IPS DF 6.9 (cell line): ENCODE measurements around the gene PLXNA1.

Experiments used
- DNase-seq: peaks from one replicate; pipeline ENCODE4 v3.0.0-alpha.2; 2013; ENCODE audit warnings: low read depth, low spot score
- H3K27ac ChIP-seq: one replicate; pipeline ENCODE4 v1.5.1; 2013; ENCODE audit warnings: low read length, control low read depth
- H3K27me3 ChIP-seq: 2 replicates; pipeline ENCODE4 v1.6.1; 2013; ENCODE audit warnings: mild to moderate bottlenecking, low read length; ENCODE audit not compliant: control insufficient read depth, insufficient read depth
- H3K36me3 ChIP-seq: 2 replicates; pipeline ENCODE4 v1.6.1; 2013; ENCODE audit warnings: low read length; ENCODE audit not compliant: control insufficient read depth, insufficient read depth
- H3K4me1 ChIP-seq: 2 replicates; pipeline ENCODE4 v1.6.1; 2013; ENCODE audit warnings: low read length; ENCODE audit not compliant: control insufficient read depth, insufficient read depth
- H3K4me3 ChIP-seq: 2 replicates; pipeline ENCODE4 v1.5.1; 2013; ENCODE audit warnings: mild to moderate bottlenecking, low read length
- H3K9me3 ChIP-seq: 2 replicates; pipeline ENCODE4 v1.6.1; 2013; ENCODE audit warnings: low read length, inconsistent platforms; ENCODE audit not compliant: control insufficient read depth, insufficient read depth
- whole genome bisulfite sequencing: extraction: QIAGEN DNeasy Blood & Tissue Kit; methylation state at CpG from one replicate; pipeline ENCODE4 v1.1.7; 2013; ENCODE audit warnings: mixed read lengths, missing lambda C conversion rate; ENCODE audit not compliant: insufficient read length, insufficient coverage; 5-methylcytosine and 5-hydroxymethylcytosine counted together

The PLXNA1 gene

GRCh38 chr3:127018306-127018828 lies 35.5 kb downstream of the PLXNA1 start:
- no peaks in the 10 kb centered on the region for H3K4me1 ChIP-seq
- WGBS: no CpG with 5 or more reads among the region's 20 CpGs
- H3K36me3 ChIP-seq: peaks cover 64% of the 10 kb centered on the region
- H3K4me3 ChIP-seq: no peak overlapping the region
- DNase-seq: no peak
- no peaks in the 10 kb centered on the region for H3K27me3 ChIP-seq
- H3K9me3 ChIP-seq: no peaks in the 10 kb centered on the region
- no peak overlapping the region for H3K27ac ChIP-seq

GRCh38 chr3:127019449-127019848 lies 36.5 kb downstream of the PLXNA1 start:
- H3K4me1 ChIP-seq: no peaks in the 10 kb centered on the region
- no peaks in the 10 kb centered on the region for H3K27me3 ChIP-seq
- no peak overlapping the region for H3K4me3 ChIP-seq
- H3K36me3 ChIP-seq: peaks cover 60% of the 10 kb centered on the region
- no peak for DNase-seq
- WGBS: no CpG with 5 or more reads among the region's 8 CpGs
- H3K9me3 ChIP-seq: no peaks in the 10 kb centered on the region
- no peak overlapping the region for H3K27ac ChIP-seq

GRCh38 chr3:127020543-127020942 lies 37.6 kb downstream of the PLXNA1 start:
- H3K27me3 ChIP-seq: no peaks in the 10 kb centered on the region
- no peaks in the 10 kb centered on the region for H3K4me1 ChIP-seq
- no peak for DNase-seq
- H3K4me3 ChIP-seq: no peak overlapping the region
- H3K9me3 ChIP-seq: no peaks in the 10 kb centered on the region
- peaks cover 57% of the 10 kb centered on the region for H3K36me3 ChIP-seq
- H3K27ac ChIP-seq: no peak overlapping the region
- no CpG with 5 or more reads among the region's 13 CpGs for WGBS

- peaks cover 47% of the 10 kb centered on the region for H3K36me3 ChIP-seq
- no CpG with 5 or more reads among the region's 7 CpGs for WGBS
- no peak for DNase-seq
Observed at GRCh38 chr3:127022849-127023248, 39.9 kb downstream of the PLXNA1 start.

GRCh38 chr3:127025456-127025855 lies 42.5 kb downstream of the PLXNA1 start:
- H3K9me3 ChIP-seq: no peaks in the 10 kb centered on the region
- peaks cover 54% of the 10 kb centered on the region for H3K36me3 ChIP-seq
- no peak for DNase-seq
- no peak overlapping the region for H3K27ac ChIP-seq
- H3K27me3 ChIP-seq: no peaks in the 10 kb centered on the region
- no CpG with 5 or more reads among the region's 3 CpGs for WGBS
- no peak overlapping the region for H3K4me3 ChIP-seq
- H3K4me1 ChIP-seq: no peaks in the 10 kb centered on the region

More at GRCh38 chr3:127022849-127023248, 39.9 kb downstream of the PLXNA1 start:
- H3K9me3 ChIP-seq: no peaks in the 10 kb centered on the region
- no peak overlapping the region for H3K27ac ChIP-seq
- H3K4me3 ChIP-seq: no peak overlapping the region
- H3K27me3 ChIP-seq: no peaks in the 10 kb centered on the region
- no peaks in the 10 kb centered on the region for H3K4me1 ChIP-seq

- Histone ChIP-seq H3K4me1 (no peaks in the 10 kb centered on the region), H3K27ac (no peak overlapping the region), H3K36me3 (peaks cover 52% of the 10 kb centered on the region), H3K4me3 (no peak overlapping the region), H3K9me3 (no peaks in the 10 kb centered on the region), H3K27me3 (no peaks in the 10 kb centered on the region)
- WGBS: no CpG with 5 or more reads among the region's 5 CpGs
- no peak for DNase-seq
Observed at GRCh38 chr3:127026036-127026435, 43.1 kb downstream of the PLXNA1 start.

- no peaks in the 10 kb centered on the region for H3K4me1 ChIP-seq
- no peaks in the 10 kb centered on the region for H3K27me3 ChIP-seq
- DNase-seq: no peak
- H3K36me3 ChIP-seq: peaks cover 51% of the 10 kb centered on the region
- no peak overlapping the region for H3K4me3 ChIP-seq
- no peaks in the 10 kb centered on the region for H3K9me3 ChIP-seq
- no CpG with 5 or more reads among the region's 7 CpGs for WGBS
- H3K27ac ChIP-seq: no peak overlapping the region
Observed at GRCh38 chr3:127026661-127027060, 43.7 kb downstream of the PLXNA1 start.

GRCh38 chr3:127027061-127027735 lies 44.3 kb downstream of the PLXNA1 start:
- no peaks in the 10 kb centered on the region for H3K9me3 ChIP-seq
- no peak overlapping the region for H3K4me3 ChIP-seq
- no peak for DNase-seq
- H3K27ac ChIP-seq: no peak overlapping the region
- peaks cover 51% of the 10 kb centered on the region for H3K36me3 ChIP-seq
- H3K4me1 ChIP-seq: no peaks in the 10 kb centered on the region
- WGBS: no CpG with 5 or more reads among the region's 21 CpGs
- H3K27me3 ChIP-seq: no peaks in the 10 kb centered on the region

- Histone ChIP-seq H3K36me3 (peaks cover 52% of the 10 kb centered on the region), H3K9me3 (no peaks in the 10 kb centered on the region), H3K27me3 (no peaks in the 10 kb centered on the region), H3K4me1 (no peaks in the 10 kb centered on the region), H3K27ac (no peak overlapping the region), H3K4me3 (no peak overlapping the region)
- WGBS: no CpG with 5 or more reads among the region's 29 CpGs
- DNase-seq: no peak
Observed at GRCh38 chr3:127027811-127028548, 45.1 kb downstream of the PLXNA1 start.

GRCh38 chr3:127028781-127029657 lies 46.1 kb downstream of the PLXNA1 start:
- no peaks in the 10 kb centered on the region for H3K27me3 ChIP-seq
- no CpG with 5 or more reads among the region's 30 CpGs for WGBS

More at GRCh38 chr3:127028781-127029657, 46.1 kb downstream of the PLXNA1 start:
- no peak for DNase-seq
- H3K9me3 ChIP-seq: no peaks in the 10 kb centered on the region
- H3K4me3 ChIP-seq: no peak overlapping the region
- peaks cover 58% of the 10 kb centered on the region for H3K36me3 ChIP-seq
- H3K27ac ChIP-seq: no peak overlapping the region
- no peaks in the 10 kb centered on the region; the same call in 1 of the 2 replicates for H3K4me1 ChIP-seq
